Activated CD8-positive, alpha-beta memory T cell treated with anti-CD3 and anti-CD28 coated beads for 48 hours (primary cell): Measurements from ENCODE around the gene TNNT3.

Experiments used
- DNase-seq, 3 experiments: peaks; one replicate each; pipeline ENCODE4 v3.0.0-alpha.2; 2020; ENCODE audit warnings: low read depth in 2 of 3, low spot score in 2 of 3

Gene TNNT3

GRCh38 chr11:1921574-1922141, 2.2 kb downstream of the TNNT3 start:
- DNase-seq = no peak

- DNase-seq = no peak
Observed at GRCh38 chr11:1922481-1923081, 3.1 kb downstream of the TNNT3 start.

- no peak for DNase-seq
Observed at GRCh38 chr11:1923201-1923956, 3.9 kb downstream of the TNNT3 start.

- no peak for DNase-seq
Observed at GRCh38 chr11:1924181-1924580, 4.7 kb downstream of the TNNT3 start.

- no peak for DNase-seq
Observed at GRCh38 chr11:1924646-1925372, 5.3 kb downstream of the TNNT3 start.

- DNase-seq = no peak
Observed at GRCh38 chr11:1925373-1926155, 6.1 kb downstream of the TNNT3 start.

GRCh38 chr11:1926156-1927025, 6.9 kb downstream of the TNNT3 start:
- DNase-seq = no peak

GRCh38 chr11:1927026-1927847, 7.7 kb downstream of the TNNT3 start:
- DNase-seq = no peak

- no peak for DNase-seq
Observed at GRCh38 chr11:1927848-1928469, 8.5 kb downstream of the TNNT3 start.

- DNase-seq = no peak
Observed at GRCh38 chr11:1928470-1928890, 9.0 kb downstream of the TNNT3 start.

- no peak for DNase-seq
Observed at GRCh38 chr11:1928891-1929541, 9.5 kb downstream of the TNNT3 start.

- no peak for DNase-seq
Observed at GRCh38 chr11:1929621-1930461, 10.3 kb downstream of the TNNT3 start.

GRCh38 chr11:1930462-1930830, 10.9 kb downstream of the TNNT3 start:
- no peak for DNase-seq

GRCh38 chr11:1931341-1932104, 12.0 kb downstream of the TNNT3 start:
- DNase-seq = no peak

- no peak for DNase-seq
Observed at GRCh38 chr11:1932105-1932480, 12.6 kb downstream of the TNNT3 start.

GRCh38 chr11:1932681-1933080, 13.2 kb downstream of the TNNT3 start:
- DNase-seq = no peak
